ENCODE data around the gene PAFAH2. TPM values are rescaled to one million over a fixed set of nuclear protein-coding genes. Genes with fewer than 3 reads are reported as not detected.

Gene PAFAH2
- total RNA-seq, 1 experiment from 2014 or later: 8.4 TPM

DNA sequence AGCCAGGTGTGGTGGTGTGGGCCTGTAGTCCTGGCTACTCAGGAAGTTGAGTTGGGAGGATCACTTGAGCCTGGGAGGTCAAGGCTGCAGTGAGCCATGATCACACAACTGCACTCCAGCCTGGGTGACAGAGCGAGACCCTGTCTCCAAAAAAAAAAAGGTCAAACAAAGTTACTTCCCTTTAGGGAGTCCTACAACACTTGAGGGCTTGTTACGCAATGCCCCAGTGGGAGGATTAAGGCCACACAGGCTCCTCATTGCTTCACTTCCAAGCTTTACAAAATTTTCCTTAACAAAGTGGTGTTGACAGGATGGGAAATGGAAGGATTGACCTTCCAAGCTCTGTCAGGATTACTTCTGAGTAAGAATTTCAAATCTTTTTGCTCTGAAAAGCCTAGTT, 17.5 kb upstream of the PAFAH2 start:
- no TSS peak for BruUV-seq (replicated peaks)
- no peak for DNase-seq
- Mint-ChIP-seq H3K4me3 (ENCODE audit: low read depth, unreplicated experiment) (no peak overlapping the region), H3K4me1 (ENCODE audit: low read depth, unreplicated experiment) (peaks cover 6% of the 10 kb centered on the region), H3K36me3 (ENCODE audit: insufficient read depth, unreplicated experiment) (peaks cover 5% of the 10 kb centered on the region), H3K27me3 (ENCODE audit: unreplicated experiment) (peaks cover 5% of the 10 kb centered on the region), H3K9me3 (ENCODE audit: low read depth, unreplicated experiment) (no peaks in the 10 kb centered on the region), H3K27ac (ENCODE audit: unreplicated experiment) (no peak overlapping the region)
- CTCF ChIA-PET: no interaction called here
- intact Hi-C loops (cut with micrococcal nuclease; ENCODE audit: unreplicated experiment): no loop called here
- TF ChIP-seq CTCF (IDR thresholded peaks at IDR 0.05; ENCODE audit: unreplicated experiment): no peak

- H3K4me1 Mint-ChIP-seq (ENCODE audit: low read depth, unreplicated experiment): peaks cover 6% of the 10 kb centered on the region
- no peak overlapping the region for H3K4me3 Mint-ChIP-seq (ENCODE audit: low read depth, unreplicated experiment)
- no TSS peak for BruUV-seq (replicated peaks)
- no peaks in the 10 kb centered on the region for H3K27me3 Mint-ChIP-seq (ENCODE audit: unreplicated experiment)
- H3K9me3 Mint-ChIP-seq (ENCODE audit: low read depth, unreplicated experiment): no peaks in the 10 kb centered on the region
- CTCF ChIA-PET: no interaction called here
- no peak for DNase-seq
- no peak overlapping the region for H3K27ac Mint-ChIP-seq (ENCODE audit: unreplicated experiment)
- intact Hi-C loops (cut with micrococcal nuclease; ENCODE audit: unreplicated experiment): no loop called here
- no peak for TF ChIP-seq CTCF (IDR thresholded peaks at IDR 0.05; ENCODE audit: unreplicated experiment)
- H3K36me3 Mint-ChIP-seq (ENCODE audit: insufficient read depth, unreplicated experiment): peaks cover 5% of the 10 kb centered on the region
Observed at GRCh38 chr1:26014179-26014578, 16.3 kb upstream of the PAFAH2 start.

DNA sequence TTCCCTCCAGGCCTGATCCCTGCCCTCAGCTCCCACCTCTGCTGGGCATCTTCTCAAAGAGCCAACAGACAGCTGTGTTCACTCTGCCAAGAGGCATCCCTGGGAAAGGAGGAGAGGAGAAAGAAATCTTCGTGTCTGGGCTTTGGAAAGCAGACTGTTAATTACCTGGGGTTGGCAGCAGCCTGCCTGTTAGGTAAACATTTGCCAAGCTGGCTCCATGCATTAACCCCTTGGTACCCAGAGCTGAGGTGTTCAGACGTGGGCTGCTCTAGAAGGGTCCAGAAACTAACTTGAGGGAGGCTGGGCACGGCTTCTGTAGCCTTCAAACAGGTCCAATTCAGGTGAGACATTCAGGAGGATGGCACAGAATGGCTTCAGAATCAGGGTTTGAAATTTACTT, 15.0 kb upstream of the PAFAH2 start:
- no peak overlapping the region for H3K27ac Mint-ChIP-seq (ENCODE audit: unreplicated experiment)
- no TSS peak for BruUV-seq (replicated peaks)
- no peak for DNase-seq
- no peak overlapping the region for H3K4me3 Mint-ChIP-seq (ENCODE audit: low read depth, unreplicated experiment)
- TF ChIP-seq CTCF (IDR thresholded peaks at IDR 0.05; ENCODE audit: unreplicated experiment): no peak
- intact Hi-C loops (cut with micrococcal nuclease; ENCODE audit: unreplicated experiment): no loop called here
- H3K27me3 Mint-ChIP-seq (ENCODE audit: unreplicated experiment): no peaks in the 10 kb centered on the region
- H3K9me3 Mint-ChIP-seq (ENCODE audit: low read depth, unreplicated experiment): no peaks in the 10 kb centered on the region
- no peaks in the 10 kb centered on the region for H3K36me3 Mint-ChIP-seq (ENCODE audit: insufficient read depth, unreplicated experiment)
- CTCF ChIA-PET: no interaction called here
- no peaks in the 10 kb centered on the region for H3K4me1 Mint-ChIP-seq (ENCODE audit: low read depth, unreplicated experiment)

GRCh38 chr1:26010825-26011224, 13.0 kb upstream of the PAFAH2 start:
- no peak for TF ChIP-seq CTCF (IDR thresholded peaks at IDR 0.05; ENCODE audit: unreplicated experiment)
- CTCF ChIA-PET: interaction anchor here (1.4 kb wide), 1 partner anchor 115 kb away, joined by 3 read pairs; no protein-coding TSS in a partner anchor
- Mint-ChIP-seq H3K36me3 (ENCODE audit: insufficient read depth, unreplicated experiment) (no peaks in the 10 kb centered on the region), H3K27ac (ENCODE audit: unreplicated experiment) (no peak overlapping the region), H3K9me3 (ENCODE audit: low read depth, unreplicated experiment) (no peaks in the 10 kb centered on the region), H3K27me3 (ENCODE audit: unreplicated experiment) (peaks cover 6% of the 10 kb centered on the region), H3K4me1 (ENCODE audit: low read depth, unreplicated experiment) (no peaks in the 10 kb centered on the region), H3K4me3 (ENCODE audit: low read depth, unreplicated experiment) (no peak overlapping the region)
- no TSS peak for BruUV-seq (replicated peaks)
- DNase-seq: no peak
- intact Hi-C loops (cut with micrococcal nuclease; ENCODE audit: unreplicated experiment): no loop called here

All from Calu3 (cell line).